H1 (cell line): ENCODE results near the gene POLD4. TPM values are rescaled to one million over a fixed set of nuclear protein-coding genes. Genes with fewer than 3 reads are reported as not detected.

Experiments
- CTCF ChIA-PET: fragments of 300-600 bp; sonication (Branson Sonifier 250); formaldehyde crosslinking; loops from one replicate; lab custom pipeline; 2021; ENCODE audit not compliant: partially characterized antibody; lab: Charles Lee
- POLR2A ChIA-PET: fragments of 300-600 bp; sonication (Branson Sonifier 250); formaldehyde crosslinking; loops from one replicate; lab custom pipeline; 2021; ENCODE audit warnings: inconsistent platforms; ENCODE audit not compliant: partially characterized antibody; lab: Charles Lee
- DNase-seq, 2 experiments: peaks; one replicate each; pipeline versions ENCODE4 v3.0.0 to v3.0.0-alpha.2; 2010 to 2022; ENCODE audit warnings: low spot score in 2 of 2, low read depth in 1 of 2, mixed read lengths in 1 of 2
- FAIRE-seq: peaks from 2 replicates; lab custom pipeline; 2011; peaks lifted over from hg19 to GRCh38; lab: Jason Lieb, UNC
- H2AFZ ChIP-seq: 2 replicates; pipeline ENCODE4 v1.8.1; 2012; ENCODE audit warnings: low read length, inconsistent platforms
- H2AK5ac ChIP-seq: 2 replicates; pipeline ENCODE4 v1.6.1; 2013; ENCODE audit warnings: low read depth, low read length
- H2BK120ac ChIP-seq: replicated peaks from 2 replicates; pipeline ENCODE3; 2013; ENCODE audit warnings: low read depth, low read length, inconsistent platforms
- H2BK12ac ChIP-seq: 2 replicates; pipeline ENCODE4 v1.6.1; 2013; ENCODE audit warnings: low read depth, low read length
- H2BK15ac ChIP-seq: 2 replicates; pipeline ENCODE4 v1.6.1; 2013; ENCODE audit warnings: low read length
- H2BK20ac ChIP-seq: 2 replicates; pipeline ENCODE4 v1.6.1; 2013; ENCODE audit warnings: low read length
- H2BK5ac ChIP-seq: 2 replicates; pipeline ENCODE4 v1.6.1; 2013; ENCODE audit warnings: low read depth, low read length
- H3K14ac ChIP-seq: 2 replicates; pipeline ENCODE4 v1.6.1; 2013; ENCODE audit warnings: inconsistent platforms; ENCODE audit not compliant: insufficient read length
- H3K18ac ChIP-seq: 2 replicates; pipeline ENCODE4 v1.6.1; 2013; ENCODE audit warnings: low read length; ENCODE audit errors: extremely low read depth
- H3K23ac ChIP-seq: 2 replicates; pipeline ENCODE4 v1.6.1; 2013; ENCODE audit warnings: inconsistent platforms; ENCODE audit not compliant: insufficient read length
- H3K23me2 ChIP-seq: 2 replicates; pipeline ENCODE4 v1.6.1; 2013; ENCODE audit warnings: low read depth, low read length
- H3K27ac ChIP-seq: 2 replicates; pipeline ENCODE4 v1.6.1; 2011; ENCODE audit warnings: low read depth, low read length, inconsistent platforms
- H3K27me3 ChIP-seq, 4 experiments: replicated peaks in 1 of 4; 1 replicate in 1 of 4; 2 replicates in 3 of 4; pipeline versions ENCODE4 v1.6.1 to v1.8.1; 2011 to 2013; ENCODE audit warnings: low read length in 3 of 4, mild to moderate bottlenecking in 3 of 4, inconsistent platforms in 2 of 4, mixed read lengths in 2 of 4, moderate library complexity in 1 of 4; ENCODE audit not compliant: control insufficient read depth in 3 of 4, insufficient read depth in 3 of 4; ENCODE audit errors: extremely low read depth in 1 of 4
- H3K36me3 ChIP-seq, 4 experiments: 2 replicates each; pipeline versions ENCODE4 v1.6.1 to v1.8.1; 2011 to 2013; ENCODE audit warnings: mild to moderate bottlenecking in 4 of 4, low read length in 3 of 4, moderate library complexity in 2 of 4, control low read depth in 1 of 4, inconsistent platforms in 1 of 4; ENCODE audit not compliant: insufficient read depth in 4 of 4, control insufficient read depth in 2 of 4
- H3K4ac ChIP-seq: replicated peaks from 2 replicates; pipeline ENCODE3; 2013; ENCODE audit warnings: low read length, low read depth, mixed read lengths, inconsistent platforms; ENCODE audit not compliant: insufficient read length
- H3K4me1 ChIP-seq, 4 experiments: replicated peaks in 1 of 4; 1 replicate in 1 of 4; 2 replicates in 3 of 4; pipeline versions ENCODE4 v1.6.1 to v1.8.1; 2011 to 2013; ENCODE audit warnings: low read length in 3 of 4, inconsistent platforms in 2 of 4, mixed read lengths in 1 of 4; ENCODE audit not compliant: insufficient read depth in 4 of 4, control insufficient read depth in 3 of 4
- H3K4me2 ChIP-seq, 2 experiments: 2 replicates each; pipeline versions ENCODE4 v1.6.1 to v1.8.1; 2011 to 2013; ENCODE audit warnings: low read depth in 2 of 2, low read length in 2 of 2, control low read depth in 1 of 2, inconsistent platforms in 1 of 2, mild to moderate bottlenecking in 1 of 2; ENCODE audit not compliant: insufficient read depth in 1 of 2
- H3K4me3 ChIP-seq, 4 experiments: fragments of 200-600, 300-600 bp in 1 of 4; sonication (generic), shearing (Covaris generic), sonication (Bioruptor Twin) in 1 of 4; 2 replicates each; pipeline versions ENCODE4 v1.5.1 to v1.8.1; 2011 to 2016; ENCODE audit warnings: low read length in 4 of 4, low read depth in 3 of 4, control low read depth in 2 of 4, inconsistent platforms in 2 of 4, mild to moderate bottlenecking in 2 of 4, mixed read lengths in 1 of 4, moderate library complexity in 1 of 4; ENCODE audit not compliant: insufficient read depth in 2 of 4; ENCODE audit errors: extremely low read depth in 1 of 4
- H3K56ac ChIP-seq: replicated peaks from 2 replicates; pipeline ENCODE3; 2013; ENCODE audit warnings: low read depth, mild to moderate bottlenecking, mixed read lengths, low read length, inconsistent platforms; ENCODE audit not compliant: insufficient read length
- H3K79me1 ChIP-seq: 2 replicates; pipeline ENCODE4 v1.6.1; 2013; ENCODE audit warnings: low read depth, low read length, control low read depth
- H3K79me2 ChIP-seq, 2 experiments: 2 replicates each; pipeline versions ENCODE4 v1.6.1 to v1.8.1; 2012 to 2013; ENCODE audit warnings: low read length in 2 of 2, mild to moderate bottlenecking in 2 of 2, inconsistent platforms in 1 of 2; ENCODE audit not compliant: insufficient read depth in 2 of 2, control insufficient read depth in 1 of 2
- H3K9ac ChIP-seq, 4 experiments: replicated peaks in 1 of 4; 1 replicate in 1 of 4; 2 replicates in 3 of 4; pipeline versions ENCODE4 v1.6.1 to v1.8.1; 2011 to 2013; ENCODE audit warnings: low read depth in 3 of 4, low read length in 3 of 4, control low read depth in 2 of 4, mild to moderate bottlenecking in 2 of 4, moderate library complexity in 2 of 4, inconsistent platforms in 1 of 4; ENCODE audit errors: extremely low read depth in 1 of 4
- H3K9me3 ChIP-seq, 2 experiments: 2 replicates each; pipeline versions ENCODE4 v1.6.1 to v1.8.1; 2012 to 2013; ENCODE audit warnings: mild to moderate bottlenecking in 2 of 2, moderate library complexity in 2 of 2, control low read depth in 1 of 2, inconsistent platforms in 1 of 2, low read depth in 1 of 2, low read length in 1 of 2, mixed read lengths in 1 of 2; ENCODE audit not compliant: insufficient read depth in 2 of 2
- H4K20me1 ChIP-seq, 2 experiments: replicated peaks in 1 of 2; 2 replicates each; pipeline versions ENCODE3 to v1.8.1; 2011 to 2013; ENCODE audit warnings: inconsistent platforms in 2 of 2, low read length in 2 of 2, mild to moderate bottlenecking in 1 of 2; ENCODE audit not compliant: insufficient read depth in 2 of 2, control insufficient read depth in 1 of 2
- H4K5ac ChIP-seq: 2 replicates; pipeline ENCODE4 v1.6.1; 2013; ENCODE audit warnings: low read length, low read depth, mixed read lengths, inconsistent platforms; ENCODE audit not compliant: insufficient read length
- H4K8ac ChIP-seq: 2 replicates; pipeline ENCODE4 v1.8.0; 2013; ENCODE audit warnings: mild to moderate bottlenecking, moderate library complexity, low read length, inconsistent platforms; ENCODE audit not compliant: insufficient read depth; ENCODE audit errors: extremely low read depth
- H4K91ac ChIP-seq: replicated peaks from 2 replicates; pipeline ENCODE3; 2013; ENCODE audit warnings: low read length, mixed read lengths, inconsistent platforms; ENCODE audit not compliant: insufficient read length
- ASH2L ChIP-seq: fragments of 200-600, 300-600 bp; sonication (generic); IDR thresholded peaks from one replicate; pipeline ENCODE4 v1.7.1; 2017; ENCODE audit warnings: low read length
- CHD2 ChIP-seq: IDR thresholded peaks from 2 replicates; pipeline ENCODE4 v1.6.1; 2012; ENCODE audit warnings: low read length, improper control_type of control experiment
- E2F6 ChIP-seq: IDR thresholded peaks from 2 replicates; pipeline ENCODE4 v1.6.1; 2012; ENCODE audit warnings: inconsistent platforms
- HDAC2 ChIP-seq, 2 experiments: fragments of 300-600 bp in 1 of 2; sonication (generic) in 1 of 2; IDR thresholded peaks; 2 replicates each; pipeline ENCODE4 v1.6.1; 2011 to 2012; ENCODE audit warnings: low read depth in 2 of 2, low read length in 2 of 2, mild to moderate bottlenecking in 2 of 2, moderate library complexity in 2 of 2, borderline replicate concordance in 1 of 2, inconsistent platforms in 1 of 2
- KDM4A ChIP-seq: IDR thresholded peaks from one replicate; pipeline ENCODE4 v1.7.1; 2012; ENCODE audit warnings: low read depth, mild to moderate bottlenecking, moderate library complexity, low read length, inconsistent platforms; ENCODE audit not compliant: severe bottlenecking
- POLR2A ChIP-seq, 2 experiments: IDR thresholded peaks; 1 replicate in 1 of 2; 2 replicates in 1 of 2; pipeline ENCODE4 v1.6.1; 2011; ENCODE audit warnings: low read depth in 2 of 2, low read length in 2 of 2, mild to moderate bottlenecking in 2 of 2; ENCODE audit errors: control extremely low read depth in 1 of 2
- RBBP5 ChIP-seq: IDR thresholded peaks from 2 replicates; pipeline ENCODE4 v1.7.1; 2012; ENCODE audit warnings: low read depth, mild to moderate bottlenecking, inconsistent platforms, low read length, moderate library complexity, borderline replicate concordance
- SIRT6 ChIP-seq: IDR thresholded peaks from one replicate; pipeline ENCODE4 v1.7.1; 2012; ENCODE audit warnings: low read length, inconsistent platforms
- WGBS, 2 experiments: shearing (Covaris generic) in 1 of 2; methylation state at CpG; one replicate each; pipeline versions ENCODE4 v1.1.6 to v1.1.7; 2013 to 2015; ENCODE audit warnings: low lambda C conversion rate in 2 of 2, mixed read lengths in 2 of 2, inconsistent platforms in 1 of 2, low coverage in 1 of 2, missing lambda C conversion rate in 1 of 2; ENCODE audit not compliant: insufficient replicate concordance in 2 of 2, insufficient coverage in 1 of 2, insufficient read length in 1 of 2; ENCODE audit errors: extremely low coverage in 1 of 2, missing lambda C conversion rate in 1 of 2; 5-methylcytosine and 5-hydroxymethylcytosine counted together
- polyA plus RNA-seq, 7 experiments: library from polyadenylated mRNA; depleted of rRNA in 3 of 7; stranded (reverse) in 5 of 7; unstranded in 2 of 7; fragments of >200 nt in 5 of 7; fragments of 200-250 nt in 2 of 7; gene quantifications; 1 replicate in 5 of 7; 2 replicates in 1 of 7; 4 replicates in 1 of 7; pipeline versions ENCODE4 v1.2.1 to v1.2.3, GENCODE V29; 2011 to 2013; ENCODE audit warnings: missing spikeins in 2 of 7, mixed read lengths in 2 of 7
- total RNA-seq: library from RNA; stranded (reverse); fragmentation: NEBNext Ultra II Directional; extraction: Animal tissue kit (Norgen Biotek cat#: 25700); gene quantifications from 2 replicates; pipeline ENCODE4 v1.2.1, GENCODE V29; 2021

Gene POLD4
- total and polyA plus RNA-seq, 2 of the 8 experiments (the other 6 are each of a cell fraction or from before 2014, with no cell fraction given): 21.2 to 46.7 TPM

- no peak overlapping the region for H2BK12ac ChIP-seq
- no peak overlapping the region for H4K8ac ChIP-seq
- H4K20me1 ChIP-seq: peaks cover 0 to 5% of the 10 kb centered on the region in 2 experiments
- H3K4me1 ChIP-seq: peaks cover 0 to 41% (median 37%) of the 10 kb centered on the region in 4 experiments; a peak in 6 of 7 replicates
- TF ChIP-seq RBBP5 (peak; percentile 27; the same call in 1 of the 2 replicates), SIRT6 (no peak), KDM4A (peak; percentile 73), HDAC2 (IDR thresholded peaks at IDR 0.05; ENCODE audit: borderline replicate concordance in 1 of 2, low read depth in 2 of 2, low read length in 2 of 2) (no peak), E2F6 (peak; percentile 29; the same call in 1 of the 2 replicates), CHD2 (no peak), POLR2A (IDR thresholded peaks at IDR 0.05; ENCODE audit: control extremely low read depth in 1 of 2, low read depth in 2 of 2, low read length in 2 of 2) (no peak), ASH2L (peak; percentile 8)
- no peak overlapping the region for H2BK20ac ChIP-seq
- H3K56ac ChIP-seq: no peak overlapping the region
- peaks cover 7 to 65% (median 54%) of the 10 kb centered on the region in 4 experiments for H3K27me3 ChIP-seq
- H2BK5ac ChIP-seq: no peak overlapping the region
- no peak overlapping the region for H2AK5ac ChIP-seq
- DNase-seq (peak in 1 of 2 experiments; percentile 62), FAIRE-seq (no peak)
- H2BK15ac ChIP-seq: no peak overlapping the region
- peaks cover 25% of the 10 kb centered on the region; the same call in 1 of the 2 replicates for H3K23me2 ChIP-seq
- no peak overlapping the region for H3K27ac ChIP-seq
- H4K5ac ChIP-seq: no peak overlapping the region
- no peaks in the 10 kb centered on the region for H3K79me1 ChIP-seq
- H3K9ac ChIP-seq: peak overlapping the region in 1 of 4 experiments; percentile 53; a peak in 1 of 7 replicates
- no peaks in the 10 kb centered on the region for H3K79me2 ChIP-seq
- CTCF ChIA-PET: interaction anchor here (0.6 to 34.8 kb wide), 9 partner anchors 9 to 649 kb away, joined by 3 to 1305 read pairs (median 11); partner anchors contain the start of genes POLD4, PPP1CA and RAD9A
- 0% methylated on average over 4 of the region's 78 CpGs; no CpG with 5 or more reads in 1 of the 2 experiments for WGBS, 2 experiments
- no peak overlapping the region for H2BK120ac ChIP-seq
- H3K4me2 ChIP-seq: peak overlapping the region; percentile 87 to 96
- no peak overlapping the region for H3K14ac ChIP-seq
- peak overlapping the region; percentile 48 for H3K18ac ChIP-seq
- H4K91ac ChIP-seq: no peak overlapping the region
- no peak overlapping the region for H3K23ac ChIP-seq
- no peaks in the 10 kb centered on the region for H3K9me3 ChIP-seq
- H3K4ac ChIP-seq: no peak overlapping the region
- no peak overlapping the region for H2AFZ ChIP-seq
- peak overlapping the region; percentile 46 to 77 (median 54) for H3K4me3 ChIP-seq
- H3K36me3 ChIP-seq: no peaks in the 10 kb centered on the region
- POLR2A ChIA-PET: interaction anchor here (0.9 to 2.1 kb wide), 10 partner anchors 7 to 258 kb away, joined by 3 to 11 read pairs (median 4); partner anchors contain the start of gene POLD4
Measured at GRCh38 chr11:67372321-67372992, 19.1 kb upstream of the POLD4 start.
